GM18909 (cell line): ENCODE data around the gene RBL1.
"Not testable (repeated sequence)": the region's sequence is repeated elsewhere in the genome, so short reads cannot be mapped to it uniquely, and the experiment has no call there.

Source experiments
- ATAC-seq: cut with Tn5 transposase; IDR thresholded peaks from one replicate; pipeline ENCODE4 v1.9.1; 2021; ENCODE audit warnings: mild to moderate bottlenecking; ENCODE audit not compliant: unreplicated experiment, poor library complexity

The RBL1 gene

DNA sequence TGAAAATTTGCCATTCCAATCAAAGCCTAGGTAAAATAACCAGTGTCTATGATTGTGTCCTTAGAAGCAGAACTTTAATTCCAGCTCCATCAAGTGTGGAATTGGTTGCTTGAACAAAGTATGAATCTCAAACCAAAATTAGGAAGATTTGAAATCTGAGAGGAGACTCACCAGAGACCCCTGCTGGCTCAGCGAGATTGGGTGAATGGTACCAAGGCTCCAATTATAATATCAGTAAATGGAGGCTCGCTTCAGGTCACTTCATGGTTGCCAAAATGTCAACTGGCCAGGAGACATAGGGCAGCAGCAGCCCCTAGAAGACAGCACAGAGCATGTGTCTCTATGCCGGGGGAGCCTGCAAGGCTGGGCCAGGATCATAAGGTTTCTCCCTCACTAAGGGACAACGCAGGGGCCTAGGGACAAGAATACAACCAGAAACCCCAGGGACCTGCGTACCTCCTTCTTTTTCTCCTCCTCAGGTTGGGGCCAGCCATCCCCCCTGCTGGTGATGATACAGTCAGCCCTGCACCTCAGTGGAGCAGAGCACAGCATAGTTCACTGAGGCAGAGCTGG is 14.0 kb downstream of the RBL1 start:
- ATAC-seq = no peak

DNA sequence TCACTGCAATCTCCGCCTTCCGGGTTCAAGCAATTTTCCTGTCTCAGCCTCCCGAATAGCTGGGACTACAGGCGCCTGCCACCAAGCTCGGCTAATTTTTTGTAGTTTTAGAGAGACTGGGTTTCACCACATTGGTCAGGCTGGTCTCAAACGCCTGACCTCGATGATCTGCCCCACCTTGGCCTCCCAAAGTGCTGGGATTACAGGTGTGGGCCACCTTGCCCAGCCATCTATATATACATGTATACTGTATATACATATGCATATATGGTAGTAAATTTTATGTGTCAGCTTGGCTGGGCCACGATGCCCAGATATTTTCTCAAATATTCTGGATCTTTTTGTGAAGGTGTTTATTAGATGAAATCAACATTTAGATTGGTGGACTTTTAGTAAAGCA is 18.8 kb downstream of the RBL1 start:
- no peak for ATAC-seq

DNA sequence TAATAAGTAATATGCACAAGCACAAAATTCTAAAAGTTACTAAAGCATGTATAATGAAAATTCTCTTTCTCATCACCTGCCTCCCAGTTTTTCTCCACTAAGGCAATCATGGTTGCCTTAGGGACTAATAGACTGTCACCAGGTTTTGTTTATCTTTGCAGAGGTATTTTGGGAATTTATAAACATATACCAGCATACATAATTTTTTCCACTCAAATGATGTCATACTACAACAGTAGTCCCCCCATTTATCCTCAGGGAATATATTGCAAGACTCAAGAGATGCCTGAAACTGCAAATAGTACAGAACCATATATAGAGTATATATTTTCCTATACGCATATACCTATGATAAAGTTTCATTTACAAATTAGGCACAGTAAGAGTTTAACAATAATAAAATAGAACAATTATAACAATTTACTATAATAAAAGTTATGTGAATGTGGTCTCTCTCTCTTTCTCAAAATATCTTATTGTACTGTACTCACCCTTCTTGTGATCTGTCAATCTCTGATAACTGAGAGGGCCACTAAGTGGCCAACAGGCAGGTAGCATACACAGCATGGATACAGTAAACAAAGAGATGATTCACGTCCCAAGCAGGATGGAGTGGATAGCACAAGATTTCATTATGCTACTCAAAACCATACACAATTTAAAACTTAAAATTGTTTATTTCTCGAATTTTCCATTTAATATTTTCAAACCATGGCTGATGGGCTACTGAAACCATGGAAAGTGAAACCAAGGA is 19.7 kb downstream of the RBL1 start:
- no peak for ATAC-seq

DNA sequence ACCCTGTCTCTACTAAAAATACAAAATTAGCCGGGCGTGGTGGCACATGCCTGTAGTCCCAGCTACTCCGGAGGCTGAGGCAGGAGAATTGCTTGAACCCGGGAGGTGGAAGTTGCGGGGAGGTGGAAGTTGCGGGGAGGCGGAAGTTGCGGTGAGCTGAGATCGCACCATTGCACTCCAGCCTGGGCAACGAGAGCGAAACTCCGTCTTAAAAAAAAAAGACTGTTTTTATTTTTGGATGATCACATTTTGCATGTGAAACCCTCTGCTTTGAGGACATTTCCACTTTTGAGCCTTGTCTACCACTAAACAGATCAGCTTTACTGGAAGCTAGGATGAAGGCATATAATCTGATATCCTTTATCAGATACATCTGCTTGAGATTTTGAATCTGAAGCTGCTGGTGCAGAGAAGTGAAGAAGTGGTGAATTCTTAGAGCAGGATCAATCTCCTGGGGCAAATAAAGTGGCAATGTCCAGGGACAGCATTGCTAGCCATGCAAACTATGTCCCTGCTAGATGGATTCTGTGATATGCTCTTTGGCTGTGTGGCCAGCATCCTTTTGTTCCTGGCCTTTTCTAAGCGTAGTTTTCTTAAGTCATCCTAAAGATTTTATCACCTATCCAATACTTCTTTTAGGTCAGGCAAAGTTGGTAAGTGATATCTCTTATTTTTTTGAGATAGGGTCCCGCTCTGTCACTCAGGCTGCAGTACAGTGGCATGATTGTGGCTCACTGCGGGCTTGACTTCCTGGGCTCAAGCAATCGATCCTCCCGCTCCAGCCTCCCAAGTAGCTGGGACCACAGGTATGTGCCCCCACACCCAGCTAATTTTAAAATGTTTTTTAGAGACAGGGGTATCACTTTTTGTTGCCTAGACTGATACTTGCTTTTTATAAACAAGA is 23.3 kb downstream of the RBL1 start:
- ATAC-seq = no peak

DNA sequence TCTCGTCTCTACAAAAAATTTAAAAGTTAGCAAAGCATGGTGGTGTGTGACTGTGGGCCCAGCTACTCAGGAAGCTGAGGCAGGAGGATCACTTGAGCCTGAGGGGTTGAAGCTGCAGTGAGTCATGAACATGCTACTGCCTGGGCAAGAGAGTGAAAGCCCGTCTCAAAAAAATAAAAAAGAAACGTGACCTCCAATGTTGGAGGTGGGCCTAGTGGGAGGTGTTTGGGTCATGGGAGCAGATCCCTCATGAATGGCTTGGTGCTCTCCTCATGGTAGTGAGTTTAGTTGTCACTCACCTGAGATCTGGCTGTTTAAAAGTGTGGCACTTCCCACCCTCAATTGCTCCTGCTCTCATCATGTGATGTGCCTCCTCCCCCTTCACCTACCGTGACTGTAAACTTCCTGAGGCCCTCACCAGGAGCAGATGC is 24.3 kb downstream of the RBL1 start:
- no peak for ATAC-seq

DNA sequence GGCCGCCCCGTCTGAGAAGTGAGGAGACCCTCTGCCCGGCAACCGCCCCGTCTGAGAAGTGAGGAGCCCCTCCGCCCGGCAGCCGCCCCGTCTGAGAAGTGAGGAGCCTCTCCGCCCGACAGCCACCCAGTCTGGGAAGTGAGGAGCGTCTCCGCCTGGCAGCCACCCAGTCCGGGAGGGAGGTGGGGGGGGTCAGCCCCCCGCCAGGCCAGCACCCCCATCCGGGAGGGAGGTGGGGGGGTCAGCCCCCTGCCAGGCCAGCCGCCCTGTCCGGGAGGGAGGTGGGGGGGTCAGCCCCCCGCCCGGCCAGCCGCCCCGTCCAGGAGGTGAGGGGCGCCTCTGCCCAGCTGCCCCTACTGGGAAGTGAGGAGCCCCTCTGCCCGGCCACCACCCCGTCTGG is 26.2 kb downstream of the RBL1 start:
- not testable (repeated sequence) for ATAC-seq

DNA sequence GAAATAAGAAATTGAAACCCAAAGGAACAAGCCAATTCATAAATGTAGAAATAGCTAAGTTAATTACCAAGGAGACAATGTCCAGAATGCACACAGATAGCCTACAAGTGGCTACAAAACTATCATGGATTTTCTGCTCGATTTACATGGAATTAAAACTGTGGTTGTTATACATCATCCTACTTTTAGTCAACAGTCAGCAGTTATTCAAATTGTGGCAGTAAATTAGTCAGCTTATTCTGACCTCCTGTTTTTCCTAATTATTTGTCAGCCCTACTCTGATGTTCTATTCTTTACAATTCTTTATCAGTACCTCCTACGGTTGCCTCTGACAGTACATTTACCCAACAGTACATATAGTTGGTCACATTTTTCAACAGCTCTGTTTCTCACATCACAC is 29.6 kb downstream of the RBL1 start:
- no peak for ATAC-seq

DNA sequence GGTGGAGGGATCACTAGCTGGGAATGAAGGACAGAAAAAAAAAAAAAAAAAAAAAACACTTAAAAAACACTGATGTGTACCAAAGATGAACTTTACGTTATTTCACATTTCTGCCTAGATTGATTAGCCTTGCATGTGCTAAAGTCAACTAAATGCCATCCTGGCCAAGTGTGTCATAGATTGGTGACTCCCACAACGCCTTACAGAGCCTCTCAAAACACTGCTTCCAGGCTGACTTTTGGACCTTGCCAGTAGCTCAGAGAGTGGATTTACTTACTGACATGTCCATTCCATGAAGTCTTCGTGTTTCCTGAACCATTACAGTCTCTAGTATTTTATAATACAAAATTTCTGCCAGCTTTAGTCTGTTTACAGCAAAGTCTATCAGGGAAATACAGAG is 40.5 kb downstream of the RBL1 start:
- no peak for ATAC-seq

DNA sequence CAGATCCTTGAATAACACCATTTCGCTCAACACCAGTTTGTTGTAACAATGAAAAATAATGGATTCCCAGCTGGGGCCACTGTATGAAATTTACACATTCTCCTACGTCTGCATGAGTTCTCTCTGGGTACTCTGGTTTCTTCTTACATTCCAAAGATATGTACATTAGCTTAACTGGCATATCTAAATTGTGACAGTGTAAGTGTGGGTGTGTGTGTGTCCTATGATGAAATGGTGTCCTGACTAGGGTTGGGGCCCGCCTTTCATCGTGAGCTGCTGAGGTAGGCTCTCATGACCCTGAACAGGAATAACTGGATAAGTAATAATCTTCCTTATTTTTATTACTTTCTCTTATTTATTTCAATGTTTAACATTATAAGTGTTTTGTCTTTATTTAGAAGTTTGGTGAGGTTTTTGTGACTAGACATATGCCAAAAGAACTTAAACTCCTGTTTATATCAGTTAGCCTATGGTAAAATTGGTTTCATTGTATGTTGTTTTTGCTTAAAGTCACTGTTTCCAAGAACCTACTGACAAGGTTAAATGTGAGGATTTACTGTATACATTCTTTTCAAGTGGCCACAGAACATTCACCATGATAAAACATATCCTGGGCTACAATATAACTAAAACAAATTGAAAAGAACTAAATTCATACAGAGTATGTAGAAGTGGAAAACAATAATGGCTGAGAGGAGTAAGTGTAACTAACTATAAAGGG is 42.4 kb downstream of the RBL1 start:
- ATAC-seq = no peak

DNA sequence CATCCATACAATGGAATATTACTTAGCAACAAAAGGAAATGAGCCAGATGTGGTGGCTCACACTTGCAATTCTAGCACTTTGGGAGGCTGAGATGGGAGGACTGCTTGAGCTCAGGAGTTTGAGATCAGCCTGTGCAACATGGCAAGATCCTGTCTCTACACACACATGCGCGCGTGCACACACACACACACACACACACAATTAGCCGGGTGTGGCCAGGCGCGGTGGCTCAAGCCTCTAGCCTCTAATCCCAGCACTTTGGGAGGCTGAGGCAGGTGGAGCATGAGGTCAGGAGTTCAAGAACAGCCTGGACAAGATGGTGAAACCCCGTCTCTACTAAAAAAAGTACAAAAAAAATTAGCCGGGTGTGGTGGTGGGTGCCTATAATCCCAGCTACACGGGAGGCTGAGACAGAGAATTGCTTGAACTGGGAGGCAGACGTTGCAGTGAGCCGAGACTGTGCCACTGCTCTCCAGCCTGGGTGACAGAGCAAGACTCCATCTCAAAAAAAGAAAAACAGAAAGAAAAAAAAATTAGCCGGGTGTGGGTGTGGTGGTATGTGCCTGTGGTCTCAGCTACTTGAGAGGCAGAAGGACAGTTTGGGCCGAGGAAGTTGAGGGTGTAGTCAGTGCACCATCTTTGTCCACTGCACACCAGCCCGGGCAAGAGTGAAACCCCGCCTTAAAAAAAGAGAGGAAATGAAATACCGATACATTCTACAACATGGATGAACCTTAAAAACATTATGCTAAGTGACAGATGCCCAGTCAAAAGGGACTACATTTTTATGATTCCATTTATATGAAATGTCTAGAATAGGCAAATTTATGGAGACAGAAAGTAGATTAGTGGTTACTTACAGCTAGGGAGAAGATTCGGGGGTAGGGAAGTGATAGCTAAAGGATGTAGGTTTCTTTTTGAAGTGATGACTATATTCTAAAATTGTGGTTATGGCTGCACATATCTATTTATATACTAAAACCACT is 52.5 kb downstream of the RBL1 start:
- ATAC-seq = peak; percentile 66

DNA sequence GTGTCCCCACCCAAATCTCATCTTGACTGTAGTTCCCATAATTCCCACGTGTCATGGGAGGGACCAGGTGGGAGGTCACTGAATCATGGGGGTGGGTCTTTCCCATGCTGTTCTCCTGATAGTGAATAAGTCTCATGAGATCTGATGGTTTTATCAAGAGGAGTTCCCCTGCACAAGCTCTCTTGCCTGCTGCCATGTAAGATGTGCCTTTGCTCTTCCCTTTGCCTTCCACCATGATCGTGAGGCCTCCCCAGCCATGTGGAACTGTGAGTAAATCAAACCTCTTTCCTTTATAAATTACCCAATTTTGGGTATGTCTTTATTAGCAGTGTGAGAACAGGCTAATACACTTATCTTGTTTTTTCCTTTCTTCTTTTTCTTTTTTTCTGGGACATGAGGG is 56.4 kb downstream of the RBL1 start:
- not testable (repeated sequence) for ATAC-seq

DNA sequence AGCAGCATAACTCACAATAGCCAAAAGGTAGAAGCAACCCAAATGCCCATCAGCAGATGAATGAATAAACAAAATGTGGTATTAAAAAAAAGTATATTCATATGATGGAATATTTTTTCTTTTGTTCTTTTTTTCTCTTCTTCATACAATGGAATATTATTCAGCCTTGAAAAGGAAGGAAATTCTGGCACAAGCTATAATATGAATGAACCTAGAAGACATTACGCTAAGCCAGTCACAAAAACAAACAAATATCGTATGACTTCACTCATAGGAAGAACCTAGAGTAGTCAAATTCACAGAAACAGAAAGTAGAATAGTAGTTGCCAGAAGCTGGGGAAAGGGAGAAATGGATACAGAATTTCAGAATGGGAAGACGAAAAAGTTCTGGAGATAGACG is 63.7 kb downstream of the RBL1 start:
- ATAC-seq = no peak

DNA sequence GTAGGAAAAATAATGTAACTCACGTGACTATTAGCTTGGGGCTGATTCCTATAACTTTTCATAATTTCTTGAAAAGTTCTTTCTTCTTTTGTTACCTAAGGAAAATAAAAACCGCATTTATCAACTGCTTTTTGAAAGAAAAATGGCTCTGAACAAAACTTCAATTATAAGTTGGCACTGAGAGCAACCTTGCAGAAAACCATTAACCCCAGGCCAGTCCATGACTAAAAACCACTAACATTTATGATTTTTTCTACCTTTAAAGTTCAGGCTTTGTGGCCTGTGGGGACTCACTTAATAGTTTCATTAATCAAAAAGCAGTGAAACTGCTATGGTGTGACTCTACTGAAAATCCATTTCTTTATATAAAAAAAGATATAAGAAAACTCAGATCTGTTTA is 75.2 kb downstream of the RBL1 start:
- no peak for ATAC-seq

DNA sequence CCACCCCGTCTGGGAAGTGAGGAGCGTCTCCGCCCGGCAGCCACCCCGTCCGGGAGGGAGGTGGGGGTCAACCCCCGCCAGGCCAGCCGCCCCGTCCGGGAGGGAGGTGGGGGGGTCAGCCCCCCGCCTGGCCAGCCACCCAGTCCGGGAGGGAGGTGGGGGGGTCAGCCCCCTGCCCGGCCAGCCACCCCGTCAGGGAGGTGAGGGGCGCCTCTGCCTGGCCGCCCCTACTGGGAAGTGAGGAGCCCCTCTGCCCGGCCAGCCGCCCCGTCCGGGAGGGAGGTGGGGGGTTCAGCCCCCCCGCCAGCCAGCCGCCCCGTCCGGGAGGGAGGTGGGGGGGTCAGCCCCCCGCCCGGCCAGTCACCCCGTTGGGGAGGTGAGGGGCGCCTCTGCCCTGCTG is 83.2 kb downstream of the RBL1 start:
- ATAC-seq = not testable (repeated sequence)

DNA sequence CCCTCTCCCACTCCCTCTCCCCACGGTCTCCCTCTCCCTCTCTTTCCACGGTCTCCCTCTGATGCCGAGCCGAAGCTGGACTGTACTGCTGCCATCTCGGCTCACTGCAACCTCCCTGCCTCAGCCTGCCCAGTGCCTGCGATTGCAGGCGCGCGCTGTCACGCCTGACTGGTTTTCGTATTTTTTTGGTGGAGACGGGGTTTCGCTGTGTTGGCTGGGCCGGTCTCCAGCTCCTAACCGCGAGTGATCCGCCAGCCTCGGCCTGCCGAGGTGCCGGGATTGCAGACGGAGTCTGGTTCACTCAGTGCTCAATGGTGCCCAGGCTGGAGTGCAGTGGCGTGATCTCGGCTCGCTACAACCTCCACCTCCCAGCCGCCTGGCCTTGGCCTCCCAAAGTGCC is 83.9 kb downstream of the RBL1 start:
- ATAC-seq = not testable (repeated sequence)

DNA sequence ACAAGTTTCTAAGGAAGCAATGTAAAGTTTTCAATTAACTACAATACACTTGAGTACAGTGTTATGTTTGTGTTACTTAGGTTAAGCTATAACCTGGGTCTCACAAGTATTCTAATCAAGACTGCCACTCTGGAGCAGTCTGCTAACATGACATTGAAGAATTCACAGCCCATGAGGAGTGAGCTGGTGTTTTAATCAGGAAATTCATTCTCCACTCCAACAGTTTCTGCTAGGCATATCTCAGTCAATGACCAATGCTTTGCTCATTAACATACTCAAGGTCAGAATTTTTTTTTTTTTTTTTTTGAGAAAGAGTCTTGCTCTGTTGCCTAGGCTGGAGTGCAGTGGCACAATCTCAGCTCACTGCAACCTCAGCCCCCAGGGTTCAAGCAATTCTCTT is 84.7 kb downstream of the RBL1 start:
- no peak for ATAC-seq

DNA sequence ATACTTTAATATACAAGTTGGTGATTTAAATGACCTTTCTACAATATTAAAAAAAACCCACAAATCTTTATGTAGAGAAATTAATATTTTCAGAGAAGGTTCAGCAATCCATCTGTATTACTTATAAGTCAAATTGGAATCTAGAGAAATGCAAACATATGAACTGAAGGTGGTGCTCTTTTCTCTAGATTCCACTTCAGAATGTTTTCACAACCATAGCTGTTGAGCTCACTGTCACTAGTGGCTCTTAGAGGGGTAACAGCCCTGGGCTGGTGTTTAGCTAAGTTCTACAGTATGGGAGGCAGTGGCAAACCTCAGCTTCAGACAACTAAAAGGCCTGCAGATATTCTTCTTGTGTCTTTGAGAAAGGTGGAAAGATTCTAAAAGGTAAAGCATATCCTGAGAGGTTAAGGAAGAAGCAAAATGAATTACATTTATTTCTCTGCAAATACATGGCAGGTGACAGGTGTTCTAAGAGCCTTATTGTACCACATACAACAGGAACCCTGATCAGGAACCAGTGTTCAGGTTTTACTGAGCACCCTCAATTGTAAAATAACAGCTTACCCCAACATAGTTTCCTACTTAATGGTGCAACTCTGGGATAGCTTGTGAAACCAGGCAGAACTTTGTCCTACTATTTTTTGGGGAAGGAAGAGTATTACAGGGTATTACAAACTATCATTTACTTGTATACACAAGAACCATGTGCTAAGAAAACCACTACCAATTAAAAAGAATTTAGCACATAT is 87.7 kb downstream of the RBL1 start:
- no peak for ATAC-seq

DNA sequence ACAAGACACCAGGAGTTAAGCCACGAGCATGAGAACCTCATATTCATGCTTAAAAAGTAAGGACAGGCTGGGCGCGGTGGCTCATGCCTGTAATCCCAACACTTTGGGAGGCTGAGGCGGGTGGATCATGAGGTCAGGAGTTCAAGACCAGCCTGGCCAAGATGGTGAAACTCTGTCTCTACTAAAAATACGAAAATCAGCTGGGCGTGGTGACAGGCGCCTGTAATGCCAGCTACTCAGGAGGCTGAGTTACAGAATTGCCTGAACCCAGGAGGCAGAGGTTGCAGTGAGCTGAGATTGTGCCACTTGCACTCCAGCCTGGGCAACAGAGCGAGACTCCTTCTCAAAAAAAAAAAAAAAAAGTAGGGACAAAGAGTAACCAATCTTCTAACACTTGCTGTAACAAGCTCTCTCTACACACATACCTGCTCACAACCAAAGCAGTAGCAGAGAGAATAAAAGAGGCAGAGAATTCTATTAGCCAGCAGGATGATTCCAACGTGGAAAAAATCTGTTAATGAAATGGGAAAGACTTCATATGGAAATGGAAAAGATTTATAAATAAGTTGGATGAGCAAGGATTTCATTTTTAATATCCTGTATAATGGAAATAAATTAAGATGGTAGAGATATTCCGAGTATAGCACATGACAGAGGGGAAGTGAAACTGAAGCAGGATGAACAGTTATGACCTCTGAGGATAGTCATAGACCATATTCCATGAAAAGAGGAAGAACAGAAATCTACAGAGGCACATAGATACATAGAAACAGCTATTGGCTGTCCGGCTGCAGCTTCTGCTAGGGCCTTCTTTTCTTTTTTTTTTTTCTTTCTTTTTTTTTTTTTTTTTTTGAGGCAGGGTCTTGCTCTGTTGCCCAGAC is 90.5 kb downstream of the RBL1 start:
- not testable (repeated sequence) for ATAC-seq
